Large intestine (tissue), 3 donors: ENCODE measurements around the gene MSI2. TPM values are rescaled to one million over a fixed set of nuclear protein-coding genes. Genes with fewer than 3 reads are reported as not detected.

Experiments used
- DNase-seq, 2 donors: peaks; one replicate each; pipeline versions ENCODE4 v3.0.0 to v3.0.0-alpha.2; 2013
- H3K27ac ChIP-seq: one replicate; pipeline ENCODE4 v1.5.1; 2013; ENCODE audit warnings: low read length
- H3K27me3 ChIP-seq: 2 replicates; pipeline ENCODE4 v1.6.1; 2013; ENCODE audit warnings: low read length; ENCODE audit not compliant: control insufficient read depth, insufficient read depth
- H3K36me3 ChIP-seq: 2 replicates; pipeline ENCODE4 v1.6.1; 2013; ENCODE audit warnings: low read length; ENCODE audit not compliant: control insufficient read depth, insufficient read depth
- H3K4me1 ChIP-seq: one replicate; pipeline ENCODE4 v1.6.1; 2013; ENCODE audit warnings: low read length; ENCODE audit not compliant: control insufficient read depth, insufficient read depth
- H3K4me3 ChIP-seq: one replicate; pipeline ENCODE4 v1.5.1; 2013; ENCODE audit warnings: low read length
- H3K9me3 ChIP-seq: one replicate; pipeline ENCODE4 v1.6.1; 2013; ENCODE audit warnings: mild to moderate bottlenecking, low read depth, low read length, moderate library complexity; ENCODE audit not compliant: control insufficient read depth
- WGBS: methylation state at CpG from one replicate; pipeline ENCODE4 v1.1.5; 2013; ENCODE audit warnings: low lambda C conversion rate; ENCODE audit not compliant: insufficient coverage; 5-methylcytosine and 5-hydroxymethylcytosine counted together
- polyA plus RNA-seq: library from polyadenylated mRNA; unstranded; fragments of 120-200 nt; gene quantifications from one replicate; pipeline ENCODE4 v1.2.1, GENCODE V29; 2013

Gene MSI2
- polyA plus RNA-seq, 1 donor, result 46.1 TPM

DNA sequence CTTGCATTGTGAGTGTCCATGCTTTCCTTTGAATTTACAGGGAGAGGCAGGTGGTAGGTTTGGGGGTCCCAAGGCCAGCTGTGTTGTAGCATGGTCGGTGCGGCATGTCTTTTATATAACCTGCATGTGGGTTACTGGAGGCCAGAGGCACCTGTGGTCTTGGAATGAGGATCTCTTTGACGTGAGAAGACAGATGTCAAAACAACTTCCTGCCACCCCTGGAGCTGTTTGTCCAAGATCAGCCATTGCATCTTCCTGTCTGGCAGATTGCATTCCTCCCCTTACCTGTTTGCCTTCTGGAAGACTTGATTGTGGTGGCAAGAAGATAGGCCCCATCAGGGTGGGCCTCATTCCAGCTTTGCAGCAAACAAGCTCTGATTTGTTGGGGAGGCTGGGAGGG lies 175.1 kb downstream of the MSI2 start:
- Histone ChIP-seq H3K9me3 (no peaks in the 10 kb centered on the region), H3K4me3 (no peak overlapping the region), H3K27me3 (no peaks in the 10 kb centered on the region), H3K4me1 (peaks cover 5% of the 10 kb centered on the region), H3K27ac (no peak overlapping the region), H3K36me3 (no peaks in the 10 kb centered on the region)
- DNase-seq, result no peak
- WGBS, result no CpG with 5 or more reads among the region's 3 CpGs

GRCh38 chr17:57432507-57433277 lies 176.4 kb downstream of the MSI2 start:
- Histone ChIP-seq H3K4me1 (peaks cover 7% of the 10 kb centered on the region), H3K36me3 (no peaks in the 10 kb centered on the region), H3K27ac (no peak overlapping the region), H3K4me3 (no peak overlapping the region), H3K9me3 (no peaks in the 10 kb centered on the region), H3K27me3 (no peaks in the 10 kb centered on the region)
- 60% methylated on average over 3 of the region's 19 CpGs for WGBS
- no peak for DNase-seq

DNA sequence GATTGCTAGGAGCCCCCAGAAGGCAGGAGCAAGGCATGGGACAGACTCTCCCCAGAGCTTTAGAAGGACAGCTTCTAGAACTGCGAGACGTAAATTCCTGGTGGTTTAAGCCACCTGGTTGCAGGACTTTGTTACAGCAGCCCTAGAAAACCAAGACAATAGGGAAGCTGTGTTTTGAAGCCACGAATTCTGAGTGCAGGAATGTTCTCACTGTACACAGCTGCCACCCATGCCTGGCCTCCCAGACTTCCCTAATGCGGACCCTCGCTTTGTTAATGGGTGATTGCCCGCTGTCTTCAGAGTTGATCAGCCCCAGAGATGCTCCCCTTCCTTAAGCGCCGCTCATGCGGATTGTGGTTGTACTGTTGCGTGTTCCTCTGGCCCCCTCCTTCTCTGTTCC lies 177.1 kb downstream of the MSI2 start:
- Histone ChIP-seq H3K4me1 (peaks cover 7% of the 10 kb centered on the region), H3K27ac (no peak overlapping the region), H3K4me3 (no peak overlapping the region), H3K36me3 (no peaks in the 10 kb centered on the region), H3K9me3 (no peaks in the 10 kb centered on the region), H3K27me3 (no peaks in the 10 kb centered on the region)
- DNase-seq, result no peak
- 90% methylated on average over 2 of the region's 10 CpGs for WGBS

- Histone ChIP-seq H3K27ac (no peak overlapping the region), H3K36me3 (no peaks in the 10 kb centered on the region), H3K27me3 (no peaks in the 10 kb centered on the region), H3K4me1 (peaks cover 9% of the 10 kb centered on the region), H3K9me3 (no peaks in the 10 kb centered on the region), H3K4me3 (no peak overlapping the region)
- WGBS, result no CpG with 5 or more reads among the region's 1 CpG
- DNase-seq, result no peak
Observed at GRCh38 chr17:57434361-57434760, 178.0 kb downstream of the MSI2 start.

DNA sequence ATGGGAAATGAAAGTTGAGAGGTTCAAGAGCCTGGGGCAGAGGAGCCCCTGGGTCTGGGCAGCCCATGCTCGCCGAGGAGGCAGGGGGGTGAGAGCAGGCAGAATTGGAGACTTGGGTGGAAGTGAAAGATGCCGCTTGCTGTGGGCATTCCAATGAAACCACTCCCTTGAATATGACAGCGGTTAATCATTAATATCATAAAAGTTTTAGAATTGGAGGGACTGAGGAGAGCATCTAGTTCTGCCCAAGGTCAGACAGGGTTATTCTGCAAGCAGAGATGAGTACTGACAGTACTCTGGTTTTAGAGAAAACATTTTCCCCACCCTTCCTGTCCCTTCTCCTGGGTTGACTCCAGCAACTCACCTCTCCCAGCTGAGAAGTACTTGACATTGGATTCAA lies 180.2 kb downstream of the MSI2 start:
- whole genome bisulfite sequencing, result no CpG with 5 or more reads among the region's 4 CpGs

DNA sequence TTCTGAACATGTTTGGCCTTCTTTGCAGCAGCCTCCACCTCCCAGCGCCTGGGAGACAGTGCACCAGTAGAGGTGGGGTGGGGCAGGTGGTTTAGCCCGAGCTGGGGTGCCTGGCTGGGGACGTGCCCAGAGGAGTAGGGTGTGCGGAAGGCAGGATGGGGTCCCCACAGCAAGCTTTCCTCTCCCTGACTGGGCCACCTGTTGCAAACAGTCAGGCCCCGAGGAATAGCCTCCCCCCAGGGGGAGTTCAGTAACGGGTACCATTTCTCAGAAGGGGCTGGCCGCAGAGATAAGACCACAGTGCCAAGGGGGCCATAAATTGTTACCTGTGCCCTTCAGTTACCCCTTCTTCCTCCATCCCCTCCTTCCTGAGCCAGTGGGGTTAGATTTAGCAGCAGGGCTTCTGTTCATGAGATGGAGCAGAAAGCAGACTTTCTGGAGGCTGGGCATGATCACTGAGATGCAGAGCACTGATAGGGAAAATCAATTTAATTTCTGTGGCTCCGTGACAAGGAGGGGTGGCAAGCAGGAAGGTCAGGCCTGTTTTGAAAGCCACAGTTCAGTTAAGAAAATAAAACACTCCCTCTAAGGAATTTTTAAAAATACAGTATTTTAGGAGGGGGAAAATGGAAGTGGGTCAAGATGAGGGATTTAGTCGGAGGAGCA lies 181.9 kb downstream of the MSI2 start:
- Histone ChIP-seq H3K27ac (no peak overlapping the region), H3K9me3 (no peaks in the 10 kb centered on the region), H3K4me3 (no peak overlapping the region), H3K4me1 (peaks cover 41% of the 10 kb centered on the region), H3K36me3 (no peaks in the 10 kb centered on the region), H3K27me3 (no peaks in the 10 kb centered on the region)
- no peak for DNase-seq
- WGBS, result no CpG with 5 or more reads among the region's 9 CpGs

More for the DNA sequence above, 180.2 kb downstream of the MSI2 start:
- no peaks in the 10 kb centered on the region for H3K27me3 ChIP-seq
- H3K36me3 ChIP-seq, result no peaks in the 10 kb centered on the region
- peaks cover 30% of the 10 kb centered on the region for H3K4me1 ChIP-seq
- no peaks in the 10 kb centered on the region for H3K9me3 ChIP-seq
- peak in 1 of 2 donors; percentile 48 for DNase-seq
- no peak overlapping the region for H3K4me3 ChIP-seq
- no peak overlapping the region for H3K27ac ChIP-seq

DNA sequence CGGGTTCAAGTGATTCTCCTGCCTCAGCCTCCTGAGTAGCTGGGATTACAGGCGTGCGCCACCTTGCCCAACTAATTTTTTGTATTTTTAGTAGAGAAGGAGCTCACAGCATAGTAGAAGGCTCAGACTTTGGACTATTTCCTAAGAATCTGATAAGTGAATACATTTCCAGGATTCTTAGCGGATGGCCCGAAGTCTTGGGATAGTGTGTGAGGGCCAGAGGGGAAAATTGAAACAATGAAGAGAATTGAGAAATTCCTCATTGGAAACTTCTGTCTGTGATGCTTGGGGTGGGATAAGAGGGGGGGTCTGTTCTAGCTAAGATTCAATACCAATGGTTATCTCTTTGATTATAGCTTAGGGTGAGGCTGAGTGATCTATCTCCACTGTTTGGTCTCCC lies 183.3 kb downstream of the MSI2 start:
- H3K9me3 ChIP-seq, result no peaks in the 10 kb centered on the region
- H3K27ac ChIP-seq, result peak overlapping the region; percentile 50
- DNase-seq, result peak in 1 of 2 donors; percentile 68
- peaks cover 41% of the 10 kb centered on the region for H3K4me1 ChIP-seq
- H3K27me3 ChIP-seq, result no peaks in the 10 kb centered on the region
- WGBS, result no CpG with 5 or more reads among the region's 5 CpGs
- H3K36me3 ChIP-seq, result no peaks in the 10 kb centered on the region
- no peak overlapping the region for H3K4me3 ChIP-seq

DNA sequence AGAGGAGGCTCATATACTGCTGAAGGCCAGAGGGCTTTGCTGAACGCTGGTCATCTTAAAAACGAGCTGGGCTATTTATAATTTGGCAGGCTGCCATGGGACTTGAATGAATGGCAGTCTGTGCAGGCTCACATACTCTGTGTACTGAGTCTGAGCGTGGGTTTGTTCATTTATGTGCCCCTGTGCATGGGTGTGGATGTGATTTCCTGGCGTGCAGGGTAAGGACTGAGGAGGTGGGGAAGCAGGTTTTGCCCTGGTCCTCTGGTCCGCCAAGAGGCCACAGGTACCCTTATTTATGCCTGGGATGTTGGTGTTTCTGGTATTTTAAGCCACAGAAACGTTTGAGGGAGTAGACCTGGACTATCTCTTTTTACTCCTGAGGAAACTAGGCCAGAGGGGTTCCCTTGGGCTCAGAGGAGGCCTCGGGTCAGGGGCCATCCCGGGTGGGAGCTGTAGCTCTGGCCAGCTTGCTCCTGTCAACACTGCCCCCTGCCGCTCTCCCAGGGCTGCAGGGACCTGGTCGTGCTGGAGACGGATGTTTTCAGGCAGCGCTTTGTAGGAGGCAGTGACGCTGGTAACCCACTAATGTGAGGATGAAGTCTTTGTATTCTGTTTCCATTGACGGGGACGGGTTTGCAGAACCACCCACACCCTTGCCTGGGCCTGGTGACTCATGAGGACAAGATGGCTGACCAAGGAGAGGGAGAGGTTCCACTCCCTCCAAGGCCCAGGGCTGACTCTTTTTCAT lies 184.4 kb downstream of the MSI2 start:
- no peaks in the 10 kb centered on the region for H3K27me3 ChIP-seq
- no peaks in the 10 kb centered on the region for H3K9me3 ChIP-seq
- peaks cover 41% of the 10 kb centered on the region for H3K4me1 ChIP-seq
- H3K36me3 ChIP-seq, result no peaks in the 10 kb centered on the region
- peak; percentile 45 to 58 for DNase-seq
- peak overlapping the region; percentile 50 for H3K27ac ChIP-seq
- H3K4me3 ChIP-seq, result no peak overlapping the region
- no CpG with 5 or more reads among the region's 15 CpGs for WGBS

GRCh38 chr17:57441270-57441600 lies 184.9 kb downstream of the MSI2 start:
- Histone ChIP-seq H3K27ac (peak overlapping the region; percentile 50), H3K36me3 (no peaks in the 10 kb centered on the region), H3K4me3 (no peak overlapping the region), H3K9me3 (no peaks in the 10 kb centered on the region), H3K4me1 (peaks cover 41% of the 10 kb centered on the region), H3K27me3 (no peaks in the 10 kb centered on the region)
- DNase-seq, result no peak
- no CpG with 5 or more reads among the region's 1 CpG for WGBS

DNA sequence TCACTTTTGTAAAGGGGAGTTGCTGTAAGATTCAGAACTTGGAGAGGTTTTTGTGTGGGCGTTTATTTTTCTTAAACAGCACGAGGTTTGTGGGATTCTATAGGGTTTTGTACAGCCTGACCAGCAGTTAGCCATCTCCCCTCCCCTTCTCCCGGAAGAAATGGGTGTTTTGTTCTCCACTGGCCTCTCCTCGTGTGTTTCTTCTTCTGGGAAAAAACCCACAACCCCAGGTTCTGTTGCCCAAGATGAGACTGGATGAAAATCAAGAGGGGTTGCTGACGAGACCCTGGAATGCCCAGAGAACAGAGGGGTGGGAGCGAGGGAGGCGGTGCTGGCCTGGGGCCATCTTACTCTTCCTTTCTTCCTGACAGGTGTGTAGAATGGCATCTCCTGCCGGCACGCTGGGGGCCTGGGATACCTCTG lies 186.1 kb downstream of the MSI2 start:
- H3K27ac ChIP-seq, result no peak overlapping the region
- no peaks in the 10 kb centered on the region for H3K36me3 ChIP-seq
- peaks cover 34% of the 10 kb centered on the region for H3K4me1 ChIP-seq
- no peaks in the 10 kb centered on the region for H3K27me3 ChIP-seq
- H3K4me3 ChIP-seq, result no peak overlapping the region
- WGBS, result 50% methylated on average over 2 of the region's 9 CpGs
- no peak for DNase-seq
- no peaks in the 10 kb centered on the region for H3K9me3 ChIP-seq
